Measurements from ENCODE around the gene RNF146. TPM values are rescaled to one million over a fixed set of nuclear protein-coding genes. Genes with fewer than 3 reads are reported as not detected.

Gene RNF146
- polyA plus RNA-seq, 1 donor from 2014 or later, result 244 TPM

GRCh38 chr6:127289934-127290333, 23.3 kb downstream of the RNF146 start:
- no peaks in the 10 kb centered on the region for H3K79me2 ChIP-seq (replicated peaks; ENCODE audit: insufficient read depth, low read length)
- no peak overlapping the region for H3K4me2 ChIP-seq (ENCODE audit: low read length)
- no peaks in the 10 kb centered on the region for H3K9me2 ChIP-seq (ENCODE audit: insufficient read depth, low read length)
- H4K20me1 ChIP-seq (ENCODE audit: insufficient read depth), result no peaks in the 10 kb centered on the region
- no peaks in the 10 kb centered on the region for H3K9me3 ChIP-seq (ENCODE audit: low read length)
- H3K4me3 ChIP-seq (ENCODE audit: low read length), result no peak overlapping the region
- H3K9ac ChIP-seq (ENCODE audit: low read length), result no peak overlapping the region
- H2AFZ ChIP-seq (ENCODE audit: low read depth, low read length), result no peak overlapping the region
- H3F3A ChIP-seq (ENCODE audit: insufficient read depth, low read length, poor library complexity, severe bottlenecking), result no peaks in the 10 kb centered on the region
- H3K36me3 ChIP-seq (ENCODE audit: insufficient read depth, low read length), result peaks cover 7% of the 10 kb centered on the region
- TF ChIP-seq POLR2AphosphoS5 (IDR thresholded peaks at IDR 0.05) (no peak), MXI1 (conservative IDR thresholded peaks at IDR 0.05; ENCODE audit: poor library complexity, severe bottlenecking) (no peak), TAF1 (IDR thresholded peaks at IDR 0.05; ENCODE audit: low read depth) (no peak), REST (IDR thresholded peaks at IDR 0.05; ENCODE audit: borderline replicate concordance) (no peak), EP300 (conservative IDR thresholded peaks at IDR 0.05; ENCODE audit: poor library complexity, severe bottlenecking) (no peak), EZH2 (IDR thresholded peaks at IDR 0.05; ENCODE audit: borderline replicate concordance, insufficient read depth, low read length, poor library complexity, severe bottlenecking) (no peak), RAD21 (conservative IDR thresholded peaks at IDR 0.05) (no peak), CTCF (IDR thresholded peaks at IDR 0.05; ENCODE audit: poor library complexity, severe bottlenecking) (no peak), SMC3 (conservative IDR thresholded peaks at IDR 0.05; ENCODE audit: poor library complexity) (no peak)
- no peak overlapping the region for H3K27ac ChIP-seq (ENCODE audit: low read length)
- no peaks in the 10 kb centered on the region for H3K27me3 ChIP-seq (ENCODE audit: insufficient read depth, low read depth, low read length)

GRCh38 chr6:127290391-127291265, 24.0 kb downstream of the RNF146 start:
- Histone ChIP-seq H3K36me3 (ENCODE audit: insufficient read depth, low read length) (peaks cover 7% of the 10 kb centered on the region), H3F3A (ENCODE audit: insufficient read depth, low read length, poor library complexity, severe bottlenecking) (no peaks in the 10 kb centered on the region), H3K9me3 (ENCODE audit: low read length) (no peaks in the 10 kb centered on the region), H3K9ac (ENCODE audit: low read length) (no peak overlapping the region), H4K20me1 (ENCODE audit: insufficient read depth) (no peaks in the 10 kb centered on the region), H2AFZ (ENCODE audit: low read depth, low read length) (no peak overlapping the region), H3K9me2 (ENCODE audit: insufficient read depth, low read length) (no peaks in the 10 kb centered on the region), H3K27me3 (ENCODE audit: insufficient read depth, low read depth, low read length) (no peaks in the 10 kb centered on the region), H3K79me2 (replicated peaks; ENCODE audit: insufficient read depth, low read length) (no peaks in the 10 kb centered on the region), H3K27ac (ENCODE audit: low read length) (no peak overlapping the region), H3K4me3 (ENCODE audit: low read length) (no peak overlapping the region), H3K4me2 (ENCODE audit: low read length) (no peak overlapping the region)
- TF ChIP-seq SMC3 (conservative IDR thresholded peaks at IDR 0.05; ENCODE audit: poor library complexity) (no peak), EP300 (conservative IDR thresholded peaks at IDR 0.05; ENCODE audit: poor library complexity, severe bottlenecking) (no peak), REST (IDR thresholded peaks at IDR 0.05; ENCODE audit: borderline replicate concordance) (no peak), POLR2AphosphoS5 (IDR thresholded peaks at IDR 0.05) (no peak), RAD21 (conservative IDR thresholded peaks at IDR 0.05) (no peak), MXI1 (conservative IDR thresholded peaks at IDR 0.05; ENCODE audit: poor library complexity, severe bottlenecking) (no peak), TAF1 (IDR thresholded peaks at IDR 0.05; ENCODE audit: low read depth) (no peak), EZH2 (IDR thresholded peaks at IDR 0.05; ENCODE audit: borderline replicate concordance, insufficient read depth, low read length, poor library complexity, severe bottlenecking) (no peak), CTCF (IDR thresholded peaks at IDR 0.05; ENCODE audit: poor library complexity, severe bottlenecking) (no peak)
